Nephron (organoid): ENCODE measurements around the gene TBC1D13.
"Not testable (repeated sequence)": the region's sequence is repeated elsewhere in the genome, so short reads cannot be mapped to it uniquely, and the experiment has no call there.

Experiments
- H3K27ac Mint-ChIP-seq, 3 experiments: 2 replicates each; pipeline ENCODE4 v1.8.0; 2020; ENCODE audit warnings: mixed read lengths in 3 of 3, mild to moderate bottlenecking in 2 of 3, moderate library complexity in 1 of 3
- H3K27me3 Mint-ChIP-seq: 2 replicates; pipeline ENCODE4 v1.8.0; 2021; ENCODE audit warnings: low read depth, mild to moderate bottlenecking, moderate library complexity, mixed read lengths
- H3K36me3 Mint-ChIP-seq: 2 replicates; pipeline ENCODE4 v1.8.0; 2020; ENCODE audit warnings: low read depth, mixed read lengths
- H3K4me1 Mint-ChIP-seq: 2 replicates; pipeline ENCODE4 v1.8.0; 2020; ENCODE audit warnings: mixed read lengths
- H3K4me3 Mint-ChIP-seq, 3 experiments: 2 replicates each; pipeline ENCODE4 v1.8.0; 2020; ENCODE audit warnings: mild to moderate bottlenecking in 3 of 3, mixed read lengths in 3 of 3, moderate library complexity in 2 of 3
- H3K9me3 Mint-ChIP-seq: 2 replicates; pipeline ENCODE4 v1.8.0; 2020; ENCODE audit warnings: mixed read lengths
- TF ChIP-seq, protein P1 (sequence below), 3 experiments: fragments of 200-600 bp; sonication (generic); IDR thresholded peaks; one replicate each; pipeline ENCODE4 v1.5.0; 2021; ENCODE audit warnings: antibody characterized with exemption in 3 of 3; ENCODE audit not compliant: unreplicated experiment in 3 of 3

The TBC1D13 gene

DNA sequence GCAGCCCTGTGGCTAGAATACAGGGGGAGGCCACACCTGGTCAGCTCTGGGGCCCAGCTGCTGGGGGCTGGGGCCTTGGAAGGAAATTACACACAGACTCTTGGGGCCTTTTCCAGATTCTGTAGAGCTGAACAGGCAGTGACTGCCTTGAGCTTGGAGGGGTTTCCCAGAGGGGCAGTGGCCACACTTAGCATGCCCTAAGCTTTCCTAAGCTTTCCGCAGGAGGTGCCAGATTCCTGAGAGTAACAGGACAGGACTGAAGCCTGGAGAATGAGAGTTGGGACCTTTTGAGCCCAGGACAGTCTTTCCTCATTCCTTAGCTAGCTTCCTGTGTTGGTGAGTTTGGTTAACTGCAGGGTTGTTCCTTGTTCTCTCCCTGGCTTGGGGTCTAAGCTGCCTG is 1.4 kb downstream of the TBC1D13 start:
- H3K4me3 Mint-ChIP-seq = peak overlapping the region; percentile 98 to 100 (median 99)
- peaks cover 17% of the 10 kb centered on the region for H3K36me3 Mint-ChIP-seq
- H3K27ac Mint-ChIP-seq = peak overlapping the region in 2 of 3 experiments; percentile 91 to 96
- H3K4me1 Mint-ChIP-seq = peaks cover 8% of the 10 kb centered on the region
- H3K9me3 Mint-ChIP-seq = no peaks in the 10 kb centered on the region
- TF ChIP-seq, protein P1, sequence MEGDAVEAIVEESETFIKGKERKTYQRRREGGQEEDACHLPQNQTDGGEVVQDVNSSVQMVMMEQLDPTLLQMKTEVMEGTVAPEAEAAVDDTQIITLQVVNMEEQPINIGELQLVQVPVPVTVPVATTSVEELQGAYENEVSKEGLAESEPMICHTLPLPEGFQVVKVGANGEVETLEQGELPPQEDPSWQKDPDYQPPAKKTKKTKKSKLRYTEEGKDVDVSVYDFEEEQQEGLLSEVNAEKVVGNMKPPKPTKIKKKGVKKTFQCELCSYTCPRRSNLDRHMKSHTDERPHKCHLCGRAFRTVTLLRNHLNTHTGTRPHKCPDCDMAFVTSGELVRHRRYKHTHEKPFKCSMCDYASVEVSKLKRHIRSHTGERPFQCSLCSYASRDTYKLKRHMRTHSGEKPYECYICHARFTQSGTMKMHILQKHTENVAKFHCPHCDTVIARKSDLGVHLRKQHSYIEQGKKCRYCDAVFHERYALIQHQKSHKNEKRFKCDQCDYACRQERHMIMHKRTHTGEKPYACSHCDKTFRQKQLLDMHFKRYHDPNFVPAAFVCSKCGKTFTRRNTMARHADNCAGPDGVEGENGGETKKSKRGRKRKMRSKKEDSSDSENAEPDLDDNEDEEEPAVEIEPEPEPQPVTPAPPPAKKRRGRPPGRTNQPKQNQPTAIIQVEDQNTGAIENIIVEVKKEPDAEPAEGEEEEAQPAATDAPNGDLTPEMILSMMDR (IDR thresholded peaks at IDR 0.05; ENCODE audit: unreplicated experiment in 3 of 3) = no peak
- no peaks in the 10 kb centered on the region for H3K27me3 Mint-ChIP-seq

DNA sequence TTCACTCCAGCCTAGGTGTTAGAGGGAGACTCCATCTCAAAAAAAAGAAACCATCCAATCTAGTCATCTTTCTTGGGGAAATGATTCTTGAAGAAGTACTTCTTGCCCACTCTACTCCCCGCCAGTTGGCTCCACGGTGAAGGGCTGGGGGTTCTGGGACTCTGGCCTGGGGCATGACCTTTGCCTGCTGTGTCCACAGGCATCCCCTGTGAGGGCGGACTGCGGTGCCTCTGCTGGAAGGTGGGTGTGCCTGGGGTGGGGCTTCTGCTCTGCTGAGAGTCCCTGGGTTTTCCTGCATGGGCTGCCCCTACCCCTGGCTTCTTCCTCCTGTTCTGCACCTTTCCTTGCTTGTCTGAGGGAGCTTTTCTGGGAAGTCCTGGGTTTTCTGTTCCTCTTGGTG is 3.5 kb downstream of the TBC1D13 start:
- Mint-ChIP-seq H3K4me1 (peaks cover 8% of the 10 kb centered on the region), H3K36me3 (peaks cover 23% of the 10 kb centered on the region), H3K27me3 (no peaks in the 10 kb centered on the region), H3K9me3 (no peaks in the 10 kb centered on the region), H3K4me3 (peak overlapping the region in 1 of 3 experiments; percentile 25), H3K27ac (no peak overlapping the region)
- TF ChIP-seq, protein P1 (IDR thresholded peaks at IDR 0.05; ENCODE audit: unreplicated experiment in 3 of 3) = no peak

DNA sequence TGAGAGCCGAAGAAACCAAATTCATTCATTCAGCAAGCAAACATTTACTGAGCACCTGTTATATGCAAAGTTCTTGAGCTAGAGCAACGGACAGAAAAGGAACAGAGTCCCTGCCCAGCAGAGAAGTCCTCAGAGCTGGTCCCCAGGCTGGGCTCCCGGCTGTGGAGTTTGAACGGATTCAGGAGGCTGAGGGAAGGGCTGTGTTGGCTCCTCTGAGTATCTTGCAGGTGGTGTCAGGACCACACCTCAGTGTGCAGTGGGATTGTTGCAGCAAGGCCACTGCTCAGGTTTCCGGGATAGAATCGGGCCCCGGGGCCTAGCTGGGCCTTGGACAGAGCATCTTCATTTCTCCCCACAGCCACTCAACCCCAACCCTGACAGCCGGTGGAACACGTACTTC is 5.1 kb downstream of the TBC1D13 start:
- Mint-ChIP-seq H3K27ac (no peak overlapping the region), H3K27me3 (no peaks in the 10 kb centered on the region), H3K9me3 (no peaks in the 10 kb centered on the region), H3K36me3 (peaks cover 26% of the 10 kb centered on the region), H3K4me3 (no peak overlapping the region), H3K4me1 (peaks cover 8% of the 10 kb centered on the region)
- TF ChIP-seq, protein P1 (IDR thresholded peaks at IDR 0.05; ENCODE audit: unreplicated experiment in 3 of 3) = no peak

DNA sequence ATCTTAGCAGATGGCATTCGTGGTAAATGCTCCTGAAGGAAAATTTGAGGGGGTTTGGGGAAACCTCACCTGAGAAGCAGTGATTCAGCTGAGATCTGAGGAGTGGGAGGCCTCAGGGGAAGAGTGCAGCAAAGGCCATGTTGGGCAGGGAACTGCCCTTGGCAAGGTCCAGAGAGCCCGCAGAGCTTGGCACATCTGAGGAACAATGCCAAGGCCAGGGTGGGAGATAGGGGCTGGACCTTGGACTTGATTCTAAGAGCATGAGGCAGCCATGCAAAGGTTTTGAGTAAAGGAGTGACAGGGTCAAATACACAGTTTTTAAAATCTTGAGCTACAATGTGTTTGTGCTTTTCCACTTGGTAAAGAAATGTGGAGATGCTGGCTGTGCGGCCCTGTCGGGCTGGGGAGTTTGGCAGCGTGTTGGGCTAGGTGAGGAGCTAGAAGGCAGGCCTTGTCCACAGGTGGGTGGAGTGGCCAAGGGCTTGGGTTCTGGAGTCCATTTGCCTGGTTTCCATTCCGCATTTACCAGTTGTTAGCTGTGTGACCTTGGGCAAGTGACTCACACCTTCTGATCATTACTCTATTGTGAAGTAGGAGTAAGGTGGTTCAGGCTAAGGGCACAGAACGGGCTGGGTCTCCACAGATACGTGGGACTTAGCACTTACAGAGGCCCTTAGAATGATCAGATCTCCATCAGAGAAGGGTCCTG is 6.1 kb downstream of the TBC1D13 start:
- no peaks in the 10 kb centered on the region for H3K27me3 Mint-ChIP-seq
- H3K9me3 Mint-ChIP-seq = no peaks in the 10 kb centered on the region
- H3K4me1 Mint-ChIP-seq = peaks cover 2% of the 10 kb centered on the region
- peaks cover 31% of the 10 kb centered on the region for H3K36me3 Mint-ChIP-seq
- no peak overlapping the region for H3K27ac Mint-ChIP-seq
- H3K4me3 Mint-ChIP-seq = no peak overlapping the region
- TF ChIP-seq, protein P1 (IDR thresholded peaks at IDR 0.05; ENCODE audit: unreplicated experiment in 3 of 3) = no peak

- not testable (repeated sequence) for H3K27ac Mint-ChIP-seq, H3K4me1 Mint-ChIP-seq, H3K27me3 Mint-ChIP-seq, H3K9me3 Mint-ChIP-seq, H3K4me3 Mint-ChIP-seq
- peaks cover 31% of the 10 kb centered on the region for H3K36me3 Mint-ChIP-seq
These were observed 7.9 kb downstream of the TBC1D13 start for GRCh38 chr9:128794961-128795360.

DNA sequence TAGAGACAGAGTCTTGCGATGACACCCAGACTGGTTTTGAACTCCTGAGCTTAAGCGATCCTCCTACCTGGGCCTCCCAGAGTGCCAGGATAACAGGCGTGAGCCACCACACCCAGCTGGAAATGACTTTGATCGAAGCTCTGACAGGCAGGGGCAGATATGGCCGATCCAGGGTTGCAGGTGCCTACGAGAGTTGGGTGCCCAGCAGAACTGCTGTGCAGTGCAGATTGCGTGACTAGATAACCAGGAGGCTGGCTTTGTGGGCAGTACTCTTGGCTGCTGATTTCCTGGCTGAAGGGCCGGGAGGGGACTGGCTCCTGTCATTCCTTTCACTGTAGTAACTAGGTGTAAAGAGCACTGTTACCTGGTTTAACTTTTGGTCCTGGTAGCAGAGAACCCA is 11.8 kb downstream of the TBC1D13 start:
- Mint-ChIP-seq H3K27me3 (no peaks in the 10 kb centered on the region), H3K36me3 (peaks cover 45% of the 10 kb centered on the region), H3K9me3 (no peaks in the 10 kb centered on the region), H3K27ac (no peak overlapping the region), H3K4me3 (no peak overlapping the region), H3K4me1 (no peaks in the 10 kb centered on the region)
- TF ChIP-seq, protein P1 (IDR thresholded peaks at IDR 0.05; ENCODE audit: unreplicated experiment in 3 of 3) = no peak
